Skeletal muscle tissue (tissue), 4 donors: Measurements from ENCODE around the gene PSME1. TPM values are rescaled to one million over a fixed set of nuclear protein-coding genes. Genes with fewer than 3 reads are reported as not detected.

Experiments used
- H3K27ac ChIP-seq: one replicate; pipeline ENCODE4 v1.7.0; 2013; ENCODE audit warnings: mild to moderate bottlenecking, low read depth, low read length, inconsistent platforms
- H3K27me3 ChIP-seq, 3 donors: one replicate each; pipeline ENCODE4 v1.7.0; 2013; ENCODE audit warnings: low read length in 3 of 3; ENCODE audit not compliant: control insufficient read depth in 3 of 3, insufficient read depth in 3 of 3
- H3K36me3 ChIP-seq, 3 donors: one replicate each; pipeline ENCODE4 v1.7.0; 2013; ENCODE audit warnings: low read length in 3 of 3; ENCODE audit not compliant: control insufficient read depth in 3 of 3, insufficient read depth in 3 of 3
- H3K4me1 ChIP-seq, 3 donors: one replicate each; pipeline ENCODE4 v1.7.0; 2013; ENCODE audit warnings: low read length in 3 of 3, mild to moderate bottlenecking in 3 of 3; ENCODE audit not compliant: control insufficient read depth in 3 of 3, insufficient read depth in 3 of 3
- H3K4me3 ChIP-seq, 3 donors: one replicate each; pipeline ENCODE4 v1.7.0; 2013; ENCODE audit warnings: low read length in 3 of 3
- H3K9ac ChIP-seq, 3 donors: one replicate each; pipeline ENCODE4 v1.7.0; 2013; ENCODE audit warnings: low read length in 3 of 3, mild to moderate bottlenecking in 3 of 3, moderate library complexity in 2 of 3, low read depth in 1 of 3
- H3K9me3 ChIP-seq, 3 donors: one replicate each; pipeline ENCODE4 v1.7.0; 2013; ENCODE audit warnings: low read length in 3 of 3; ENCODE audit not compliant: control insufficient read depth in 3 of 3
- total RNA-seq: library from RNA; depleted of rRNA; stranded (reverse); fragments of >200 nt; gene quantifications from one replicate; pipeline ENCODE4 v1.2.3, GENCODE V29; 2014
- donor health status: Osteomylitis.

PSME1 gene
- 89.8 TPM for total RNA-seq

DNA sequence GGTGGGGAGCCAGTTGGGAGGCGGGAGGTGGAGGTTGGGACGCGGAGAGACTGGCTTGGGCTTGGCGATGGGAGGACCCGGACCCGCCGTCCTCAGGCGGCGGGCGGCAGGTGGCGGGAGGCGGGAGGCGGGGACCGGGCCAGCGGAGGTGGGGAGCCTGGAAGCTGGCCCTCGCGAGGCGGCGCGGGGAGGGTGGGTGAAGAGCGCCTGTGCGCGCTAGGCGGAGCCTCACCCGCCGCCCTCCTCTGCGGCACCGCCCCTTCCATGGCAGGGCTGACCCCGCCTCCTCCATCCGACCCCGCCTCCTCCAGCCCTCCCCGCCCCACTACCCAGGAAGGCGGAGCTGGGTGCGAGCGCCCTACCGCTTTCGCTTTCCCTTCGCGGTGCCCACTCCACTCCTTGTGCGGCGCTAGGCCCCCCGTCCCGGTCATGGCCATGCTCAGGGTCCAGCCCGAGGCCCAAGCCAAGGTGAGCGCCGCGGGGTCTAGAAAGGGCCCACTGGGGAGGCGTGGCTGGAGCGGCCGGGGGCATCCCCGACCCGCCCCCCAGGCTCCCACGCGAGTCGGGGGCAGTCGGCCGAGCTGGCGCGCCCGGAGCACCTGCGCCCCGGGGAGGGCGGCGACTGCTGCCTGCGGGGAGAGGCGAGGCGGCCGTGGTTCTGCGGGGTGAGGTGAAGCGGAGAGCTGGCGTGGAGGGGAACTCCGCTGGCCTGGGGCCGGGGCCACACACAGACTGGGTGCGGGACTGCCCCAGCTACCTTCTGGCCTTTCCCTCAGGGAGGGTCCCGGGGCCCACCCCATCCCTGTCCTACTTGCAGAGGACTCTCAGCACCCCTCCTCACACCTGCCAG lies at the start of gene PSME1:
TSS of gene PSME1 (plus strand) at position 361 of the 850 bp plus-strand sequence. CDS start at position 430, 69 bp downstream.
- Histone ChIP-seq H3K4me3 (peak within 1 kb of the TSS; percentile 77 to 87 (median 82)), H3K9ac (peak within 1 kb of the TSS; percentile 76 to 92 (median 86)), H3K27me3 (no peaks in the 10 kb centered on the region), H3K4me1 (peaks cover 56 to 71% (median 65%) of the 10 kb centered on the region in 3 donors), H3K9me3 (no peaks in the 10 kb centered on the region), H3K27ac (peak within 1 kb of the TSS; percentile 88), H3K36me3 (peaks cover 24 to 32% (median 29%) of the 10 kb centered on the region in 3 donors)

DNA sequence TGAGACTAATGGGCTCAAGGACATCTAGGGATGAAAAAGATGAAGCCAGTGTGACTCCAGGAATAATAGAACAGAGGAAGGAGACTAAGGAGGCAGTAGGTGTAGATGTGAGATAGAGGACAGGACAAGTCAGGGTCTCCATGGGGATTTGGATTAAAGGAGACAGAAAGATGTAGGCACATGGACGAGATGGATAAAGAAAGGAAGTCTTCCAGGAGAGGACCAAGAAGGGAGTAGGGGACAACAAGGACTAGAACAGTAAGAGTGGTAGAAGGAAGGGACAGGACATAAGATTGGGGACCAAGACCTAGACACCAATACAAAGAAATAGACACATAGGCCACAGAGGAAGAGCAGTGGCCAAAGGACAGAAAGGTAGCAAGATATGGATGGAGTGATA lies 49.0 kb upstream of the PSME1 start:
- H3K9ac ChIP-seq = no peak overlapping the region
- H3K4me1 ChIP-seq = peaks cover 2 to 4% (median 3%) of the 10 kb centered on the region in 3 donors
- no peaks in the 10 kb centered on the region for H3K9me3 ChIP-seq
- peaks cover 0 to under 1% (median 0%) of the 10 kb centered on the region in 3 donors for H3K27me3 ChIP-seq
- H3K36me3 ChIP-seq = no peaks in the 10 kb centered on the region
- H3K27ac ChIP-seq = no peak overlapping the region
- no peak overlapping the region for H3K4me3 ChIP-seq

DNA sequence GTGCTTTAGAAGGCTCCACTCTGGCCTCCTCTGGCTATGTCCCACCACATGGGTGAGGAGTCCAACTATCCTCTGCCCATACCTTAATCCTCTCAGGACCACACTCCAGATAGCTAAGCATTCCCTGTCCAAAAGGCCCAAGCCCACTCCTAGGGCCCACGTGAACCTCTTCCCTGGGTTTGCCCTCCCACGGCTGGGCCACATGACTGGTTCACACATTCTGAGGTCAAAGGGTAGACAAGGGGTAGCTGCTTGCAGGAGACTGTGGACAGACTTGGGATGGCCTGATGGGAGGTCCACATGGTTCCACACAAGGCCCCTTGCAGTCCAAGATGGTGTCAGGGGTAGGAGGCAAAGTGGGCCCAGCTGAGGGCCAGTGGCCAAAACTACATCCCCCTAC lies 47.9 kb upstream of the PSME1 start:
- H3K4me1 ChIP-seq = peaks cover 8 to 12% (median 10%) of the 10 kb centered on the region in 3 donors
- H3K36me3 ChIP-seq = no peaks in the 10 kb centered on the region
- no peaks in the 10 kb centered on the region for H3K9me3 ChIP-seq
- H3K9ac ChIP-seq = no peak overlapping the region
- no peaks in the 10 kb centered on the region for H3K27me3 ChIP-seq
- H3K27ac ChIP-seq = no peak overlapping the region
- no peak overlapping the region for H3K4me3 ChIP-seq

DNA sequence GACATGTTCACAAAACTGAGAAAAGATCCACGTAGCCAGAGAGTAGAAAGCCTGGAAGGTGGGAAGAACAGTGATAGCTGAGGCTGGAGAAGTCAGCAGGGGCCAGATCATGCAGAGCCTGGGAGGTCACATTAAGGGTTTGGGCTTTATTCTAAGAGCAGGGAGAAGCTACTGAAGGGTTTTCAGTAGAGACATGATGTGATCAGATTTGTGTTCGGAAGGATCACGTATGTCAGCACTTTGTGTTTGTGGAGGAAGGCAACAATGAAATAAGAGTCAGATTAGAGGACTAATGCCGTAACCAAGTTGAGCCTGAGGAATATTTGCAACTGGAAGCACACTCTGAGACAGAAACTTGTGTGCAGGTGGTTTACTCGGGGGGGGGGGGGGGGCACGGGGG lies 46.1 kb upstream of the PSME1 start:
- no peaks in the 10 kb centered on the region for H3K36me3 ChIP-seq
- peaks cover 19 to 25% (median 22%) of the 10 kb centered on the region in 3 donors for H3K4me1 ChIP-seq
- no peak overlapping the region for H3K9ac ChIP-seq
- H3K27me3 ChIP-seq = no peaks in the 10 kb centered on the region
- H3K27ac ChIP-seq = no peak overlapping the region
- H3K4me3 ChIP-seq = no peak overlapping the region
- H3K9me3 ChIP-seq = no peaks in the 10 kb centered on the region

DNA sequence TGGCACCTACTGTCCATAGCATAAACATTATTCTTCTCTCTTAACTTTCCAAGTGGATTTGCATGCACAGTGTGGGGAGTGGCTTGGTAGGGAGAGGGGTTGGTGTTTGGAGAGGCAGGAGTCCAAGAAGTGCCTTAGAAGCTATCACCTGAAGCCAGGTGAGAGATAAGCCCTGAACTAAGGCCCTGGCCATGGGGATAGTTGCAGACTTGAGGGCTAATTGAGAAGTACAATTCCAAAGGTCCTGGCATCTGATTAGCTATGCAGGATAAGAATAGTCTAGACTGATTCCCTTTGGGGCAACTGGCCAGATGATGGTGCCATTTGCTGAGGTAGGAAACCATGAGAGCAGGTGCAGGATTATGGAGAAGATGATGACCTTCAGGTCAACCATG lies 43.9 kb upstream of the PSME1 start:
- Histone ChIP-seq H3K27me3 (no peaks in the 10 kb centered on the region), H3K4me3 (peak overlapping the region in 1 of 3 donors; percentile 35), H3K27ac (no peak overlapping the region), H3K9me3 (no peaks in the 10 kb centered on the region), H3K4me1 (peaks cover 23 to 31% (median 31%) of the 10 kb centered on the region in 3 donors), H3K9ac (peak overlapping the region in 1 of 3 donors; percentile 3), H3K36me3 (no peaks in the 10 kb centered on the region)

DNA sequence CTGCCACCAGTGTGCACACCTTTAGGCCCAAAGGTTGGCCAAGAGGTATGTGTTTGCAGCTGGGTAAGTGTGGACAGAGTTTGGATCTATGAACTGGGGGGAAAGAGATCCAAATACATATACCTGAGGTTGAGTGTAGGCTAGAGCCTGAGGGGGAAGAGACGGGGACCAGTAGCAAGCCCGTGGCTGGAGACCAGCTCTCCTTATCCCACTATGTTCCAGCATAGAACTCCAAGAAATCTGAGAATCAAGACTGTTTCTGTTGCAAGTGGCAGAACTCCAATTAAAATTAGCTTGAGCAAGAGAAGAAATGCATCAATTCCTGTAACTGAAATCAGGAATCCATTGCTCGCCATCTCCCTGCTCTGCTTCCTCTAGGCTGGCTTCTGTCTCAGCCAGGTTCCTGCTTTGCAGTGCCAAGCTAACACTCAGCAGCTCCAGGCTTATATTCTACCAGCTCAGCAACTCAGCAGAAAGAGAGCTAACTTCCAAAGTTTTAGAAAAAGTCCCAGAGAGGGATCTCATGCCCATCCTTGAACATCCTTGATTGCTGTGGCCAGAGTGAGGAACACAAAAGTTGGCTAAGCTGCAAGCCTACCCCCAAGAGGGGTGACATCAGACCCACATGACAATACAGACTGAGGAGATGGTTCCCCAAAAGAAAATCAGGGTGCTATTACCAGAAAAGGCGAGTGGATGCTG lies 43.3 kb upstream of the PSME1 start:
- Histone ChIP-seq H3K36me3 (no peaks in the 10 kb centered on the region), H3K4me1 (peaks cover 23 to 31% (median 31%) of the 10 kb centered on the region in 3 donors), H3K9ac (no peak overlapping the region), H3K4me3 (no peak overlapping the region), H3K27me3 (no peaks in the 10 kb centered on the region), H3K27ac (no peak overlapping the region), H3K9me3 (no peaks in the 10 kb centered on the region)

DNA sequence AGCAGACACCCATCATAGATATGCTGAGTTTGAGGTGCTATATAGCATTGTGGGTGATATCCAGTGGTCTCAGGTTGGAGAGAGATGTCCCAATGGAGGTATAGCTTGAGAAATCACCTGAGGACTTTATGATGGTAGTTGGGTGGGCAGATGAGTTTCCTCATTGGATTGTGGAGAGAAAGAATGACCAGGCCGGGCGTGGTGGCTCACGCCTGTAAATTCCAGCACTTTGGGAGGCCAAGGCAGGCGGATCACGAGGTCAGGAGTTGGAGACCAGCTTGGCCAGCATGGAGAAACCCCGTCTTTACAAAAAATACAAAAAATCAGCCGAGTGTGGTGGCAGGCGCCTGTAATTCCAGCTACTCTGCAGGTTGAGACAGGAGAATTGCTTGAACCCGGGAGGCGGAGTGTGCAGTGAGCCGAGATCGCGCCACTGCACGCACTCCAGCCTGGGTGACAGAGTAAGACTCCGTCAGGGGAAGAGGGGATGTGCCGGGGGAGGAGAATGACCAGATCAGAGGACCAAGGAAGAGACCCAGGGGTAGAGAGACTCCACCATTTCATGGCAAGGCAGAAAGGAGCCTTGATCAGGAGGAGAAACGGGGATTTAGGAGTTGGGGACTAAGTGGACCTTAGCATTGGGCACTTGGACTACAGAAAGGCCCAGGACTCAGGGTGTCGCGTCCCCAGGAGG lies 42.6 kb upstream of the PSME1 start:
- H3K9ac ChIP-seq = peak overlapping the region; percentile 57 to 85 (median 83)

DNA sequence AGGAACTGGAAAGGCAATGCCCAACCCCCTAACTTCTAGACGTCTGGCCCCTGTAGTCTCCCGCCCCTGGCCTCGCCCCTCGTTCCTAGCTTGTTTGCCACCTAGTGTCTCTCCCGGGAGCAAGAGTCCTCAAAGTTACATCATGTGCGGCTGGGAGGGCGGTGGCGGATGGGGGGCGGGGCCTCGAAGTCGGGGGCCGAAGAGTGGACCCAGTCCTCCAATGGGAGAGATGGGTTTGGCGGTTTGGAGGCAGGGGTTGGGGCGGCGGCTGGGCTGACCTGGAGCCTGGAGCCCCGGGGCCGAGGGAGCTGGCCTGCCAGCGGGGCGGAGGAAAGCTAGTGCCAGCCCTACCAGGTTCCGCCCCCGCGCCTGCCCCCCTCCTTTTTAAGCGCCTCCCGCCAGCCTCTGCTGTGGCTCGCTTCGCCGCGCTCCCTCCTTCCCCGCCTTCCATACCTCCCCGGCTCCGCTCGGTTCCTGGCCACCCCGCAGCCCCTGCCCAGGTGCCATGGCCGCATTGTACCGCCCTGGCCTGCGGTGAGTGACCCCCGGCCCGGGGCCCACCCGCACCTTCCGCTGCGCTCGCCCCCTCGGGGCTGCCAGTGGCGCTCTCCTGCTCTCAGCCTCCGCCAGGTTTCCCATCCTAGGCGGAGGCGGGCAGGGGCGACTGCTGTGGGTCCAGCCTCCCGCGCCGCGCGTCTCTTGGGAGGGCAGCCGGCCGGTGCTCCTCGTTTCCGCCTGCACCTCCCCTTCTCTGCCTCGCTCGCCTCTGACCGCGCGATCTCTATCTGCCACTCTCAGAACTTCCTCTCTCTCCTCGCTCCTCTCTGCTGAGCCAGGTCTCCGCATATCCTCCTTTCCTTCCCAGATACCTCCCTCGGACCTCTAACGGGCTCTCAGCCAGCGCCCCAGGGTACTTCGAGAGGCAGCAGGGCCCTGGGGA lies 41.8 kb upstream of the PSME1 start, which contains the start of gene PCK2:
TSS of gene PCK2 (plus strand) at position 411 of the 940 bp plus-strand sequence. CDS start at position 506, 95 bp downstream.
- Histone ChIP-seq H3K9me3 (no peaks in the 10 kb centered on the region), H3K4me3 (peak within 1 kb of the TSS; percentile 76 to 80 (median 79)), H3K27me3 (no peaks in the 10 kb centered on the region), H3K4me1 (peaks cover 23 to 36% (median 31%) of the 10 kb centered on the region in 3 donors), H3K36me3 (no peaks in the 10 kb centered on the region), H3K9ac (peak within 1 kb of the TSS; percentile 79 to 85 (median 83)), H3K27ac (peak within 1 kb of the TSS; percentile 74)

More for the DNA sequence above, 42.6 kb upstream of the PSME1 start:
- no peaks in the 10 kb centered on the region for H3K9me3 ChIP-seq
- no peaks in the 10 kb centered on the region for H3K27me3 ChIP-seq
- H3K4me1 ChIP-seq = peaks cover 23 to 31% (median 31%) of the 10 kb centered on the region in 3 donors
- H3K4me3 ChIP-seq = peak overlapping the region; percentile 62 to 80 (median 79)
- peak overlapping the region; percentile 74 for H3K27ac ChIP-seq
- no peaks in the 10 kb centered on the region for H3K36me3 ChIP-seq

DNA sequence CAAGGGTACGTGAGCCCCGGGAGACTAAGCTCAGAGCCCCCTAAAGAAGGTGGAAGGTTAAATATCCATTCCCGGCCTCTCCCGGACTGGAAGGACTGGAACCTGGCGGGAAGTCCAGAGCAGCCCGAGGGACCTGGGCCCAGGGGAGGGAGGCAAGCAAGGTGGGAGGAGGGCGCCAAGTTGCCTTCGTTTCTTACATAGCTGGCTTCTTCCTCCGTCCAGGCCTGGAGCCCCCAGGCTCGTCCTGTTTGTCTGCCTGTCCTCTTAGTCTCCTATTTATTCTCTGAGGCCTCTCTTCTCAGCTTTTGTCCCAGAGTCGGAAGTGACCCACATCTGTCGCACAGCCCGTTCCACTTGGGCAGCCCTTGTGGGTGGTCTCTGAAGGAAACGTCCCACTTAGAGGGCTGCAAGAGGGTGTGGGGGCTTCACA lies 41.1 kb upstream of the PSME1 start:
- Histone ChIP-seq H3K9me3 (no peaks in the 10 kb centered on the region), H3K27me3 (no peaks in the 10 kb centered on the region), H3K4me3 (peak overlapping the region; percentile 76 to 80 (median 79)), H3K9ac (peak overlapping the region; percentile 79 to 85 (median 83)), H3K27ac (peak overlapping the region; percentile 74), H3K4me1 (peaks cover 23 to 36% (median 33%) of the 10 kb centered on the region in 3 donors), H3K36me3 (no peaks in the 10 kb centered on the region)
